Liver (tissue), 4 donors: Measurements from ENCODE around the gene ARF5. TPM values are rescaled to one million over a fixed set of nuclear protein-coding genes. Genes with fewer than 3 reads are reported as not detected.

Experiments used
- polyA plus RNA-seq, 2 donors: library from polyadenylated mRNA; stranded (reverse) in 1 of 2; unstranded in 1 of 2; fragments of 200-250 nt in 1 of 2; fragments of >200 nt in 1 of 2; fragmentation: Nextera tagmentation in 1 of 2; extraction: Ambion mirVana in 1 of 2; gene quantifications; one replicate each; pipeline versions ENCODE4 v1.2.1 to v1.2.3, GENCODE V29; 2013 to 2015
- total RNA-seq, 2 donors: library from RNA; depleted of rRNA; stranded (reverse); fragments of >200 nt; gene quantifications; one replicate each; pipeline ENCODE4 v1.2.3, GENCODE V29; 2014
- donor health status: healthy.
- donor health status: healthy.
- donor health status: healthy.

The ARF5 gene
- total and polyA plus RNA-seq, 4 donors = 47.8 to 90.0 (median 55.4) TPM

Other genes starting within 250 kb of the ARF5 start
- gene ZNF800, start 195.7 kb upstream of the ARF5 start, total RNA-seq = 10 to 100 TPM; 14.1 to 15.2 TPM
- gene ZNF800, start 195.7 kb upstream of the ARF5 start, polyA plus RNA-seq = 10 to 100 TPM in 1 of 2 donors, 1 to 10 TPM in 1; 4.8 to 11.5 TPM
- gene GCC1, start 2.8 kb upstream of the ARF5 start, total RNA-seq = 10 to 100 TPM in 1 of 2 donors, 1 to 10 TPM in 1; 8.7 to 16.1 TPM
- gene GCC1, start 2.8 kb upstream of the ARF5 start, polyA plus RNA-seq = 1 to 10 TPM; 4.6 to 7.3 TPM
- under 1 TPM; 0.23 to 0.67 TPM for gene FSCN3, start 5.3 kb downstream of the ARF5 start, total RNA-seq
- not detected for gene FSCN3, start 5.3 kb downstream of the ARF5 start, polyA plus RNA-seq
- not detected for gene PAX4, start 29.7 kb downstream of the ARF5 start, total RNA-seq
- not detected for gene PAX4, start 29.7 kb downstream of the ARF5 start, polyA plus RNA-seq
- gene SND1, start 63.8 kb downstream of the ARF5 start, total RNA-seq = 100 to 1,000 TPM in 1 of 2 donors, 10 to 100 TPM in 1; 73.9 to 214 TPM
- 10 to 100 TPM; 59.4 to 94.3 TPM for gene SND1, start 63.8 kb downstream of the ARF5 start, polyA plus RNA-seq